Karpas-422 (cell line): ENCODE results near the gene RAB1B. TPM values are rescaled to one million over a fixed set of nuclear protein-coding genes. Genes with fewer than 3 reads are reported as not detected.
"Not testable (repeated sequence)": the region's sequence is repeated elsewhere in the genome, so short reads cannot be mapped to it uniquely, and the experiment has no call there.

Source experiments
- DNase-seq: peaks from one replicate; pipeline ENCODE4 v3.0.0-alpha.2; 2015
- H2AFZ ChIP-seq: fragments of 200-600 bp; sonication (generic); 2 replicates; pipeline ENCODE4 v1.6.1; 2014; ENCODE audit warnings: antibody characterized with exemption, low read length, mixed read lengths
- H3K27ac ChIP-seq: fragments of 200-600 bp; sonication (generic); 2 replicates; pipeline ENCODE4 v1.5.1; 2014; ENCODE audit warnings: mild to moderate bottlenecking, low read length, moderate library complexity
- H3K27me3 ChIP-seq: fragments of 200-600 bp; sonication (generic); 2 replicates; pipeline ENCODE4 v1.6.1; 2014; ENCODE audit warnings: low read length, mixed read lengths
- H3K36me3 ChIP-seq: fragments of 200-600 bp; sonication (generic); 2 replicates; pipeline ENCODE4 v1.6.1; 2014; ENCODE audit warnings: low read length, mixed read lengths; ENCODE audit not compliant: insufficient read depth
- H3K4me1 ChIP-seq: fragments of 200-600 bp; sonication (generic); 2 replicates; pipeline ENCODE4 v1.6.1; 2014; ENCODE audit warnings: mild to moderate bottlenecking, low read length, mixed read lengths
- H3K4me2 ChIP-seq: fragments of 200-600 bp; sonication (generic); 2 replicates; pipeline ENCODE4 v1.6.1; 2014; ENCODE audit warnings: low read length, low read depth, mild to moderate bottlenecking; ENCODE audit not compliant: poor library complexity, severe bottlenecking
- H3K4me3 ChIP-seq: fragments of 200-600 bp; sonication (generic); 2 replicates; pipeline ENCODE4 v1.5.1; 2014; ENCODE audit warnings: mild to moderate bottlenecking, antibody characterized with exemption, low read length, mixed read lengths
- H3K79me2 ChIP-seq: fragments of 200-600 bp; sonication (generic); 2 replicates; pipeline ENCODE4 v1.6.1; 2014; ENCODE audit warnings: mild to moderate bottlenecking, low read length, mixed read lengths
- H3K9ac ChIP-seq: fragments of 200-600 bp; sonication (generic); 2 replicates; pipeline ENCODE4 v1.6.0; 2014; ENCODE audit warnings: low read length
- H3K9me2 ChIP-seq: fragments of 200-600 bp; sonication (generic), shearing (Covaris generic); replicated peaks from 2 replicates; pipeline ENCODE4 v1.6.0; 2014; ENCODE audit warnings: mild to moderate bottlenecking, low read length, moderate library complexity; ENCODE audit not compliant: insufficient read depth
- H3K9me3 ChIP-seq: fragments of 300-700, 200-600 bp; sonication (generic); 2 replicates; pipeline ENCODE4 v1.6.1; 2014; ENCODE audit warnings: low read length, mixed read lengths
- H4K20me1 ChIP-seq: fragments of 200-600 bp; sonication (generic); 2 replicates; pipeline ENCODE4 v1.6.1; 2014; ENCODE audit warnings: mild to moderate bottlenecking, antibody characterized with exemption, low read length, low read depth; ENCODE audit not compliant: insufficient read depth
- total RNA-seq: library from RNA; depleted of rRNA; stranded (reverse); fragments of >200 nt; shearing (Covaris generic); gene quantifications from 2 replicates; pipeline ENCODE4 v1.2.3, GENCODE V29; 2014; ENCODE audit warnings: low replicate concordance

The RAB1B gene
- total RNA-seq, 1 experiment from 2014 or later = 56.2 TPM

DNA sequence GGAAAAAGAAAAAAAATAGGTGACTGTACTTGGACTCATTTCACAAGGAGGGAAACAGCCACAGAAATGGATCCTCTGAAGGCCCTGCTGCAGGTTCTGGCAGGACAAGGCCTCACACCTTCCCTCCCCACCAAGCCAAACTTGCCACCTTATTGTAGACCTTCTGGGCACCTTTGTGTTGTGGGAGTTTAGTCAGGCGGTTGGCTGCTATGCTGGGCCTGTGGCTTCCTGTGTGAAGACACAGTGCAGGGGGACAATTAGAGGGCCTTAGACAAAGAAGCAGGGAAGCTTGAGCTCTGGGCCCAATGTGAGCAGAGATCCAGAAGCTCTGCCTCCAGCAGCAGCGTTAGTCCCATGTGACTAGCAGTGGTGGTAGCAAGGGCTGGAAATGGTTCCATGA is 4.2 kb downstream of the RAB1B start:
- Histone ChIP-seq H4K20me1 (no peaks in the 10 kb centered on the region), H3K27me3 (no peaks in the 10 kb centered on the region), H3K4me1 (peaks cover 22% of the 10 kb centered on the region), H3K36me3 (peaks cover 13% of the 10 kb centered on the region; the same call in 1 of the 2 replicates), H3K27ac (no peak overlapping the region), H2AFZ (no peak overlapping the region), H3K9ac (no peak overlapping the region), H3K9me3 (no peaks in the 10 kb centered on the region), H3K79me2 (peaks cover 24% of the 10 kb centered on the region), H3K4me2 (no peak overlapping the region), H3K4me3 (no peak overlapping the region), H3K9me2 (no peaks in the 10 kb centered on the region)
- DNase-seq = no peak

DNA sequence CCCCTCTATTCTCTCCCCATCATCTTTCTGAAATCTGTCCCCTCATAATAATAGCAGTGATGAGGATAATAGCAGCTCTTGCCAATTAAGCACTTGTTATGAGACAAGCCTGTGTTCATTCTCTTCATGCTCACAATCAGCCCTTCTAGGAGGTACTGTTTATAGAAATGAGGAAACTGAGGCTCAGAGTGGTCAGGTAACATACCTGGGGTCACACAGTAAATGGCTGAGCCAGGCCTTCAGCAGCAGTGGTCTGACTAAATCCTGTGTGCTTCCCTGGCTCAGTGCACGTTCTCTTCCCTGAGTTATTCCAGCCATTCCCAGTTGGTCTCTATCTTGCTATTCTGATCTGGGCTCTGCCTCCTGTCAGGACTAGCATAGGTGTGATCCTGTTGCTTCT is 5.8 kb downstream of the RAB1B start:
- no peak overlapping the region for H3K4me2 ChIP-seq
- no peaks in the 10 kb centered on the region for H4K20me1 ChIP-seq
- no peaks in the 10 kb centered on the region for H3K9me3 ChIP-seq
- no peaks in the 10 kb centered on the region for H3K27me3 ChIP-seq
- H3K36me3 ChIP-seq = peaks cover 13% of the 10 kb centered on the region; the same call in 1 of the 2 replicates
- DNase-seq = no peak
- H3K4me3 ChIP-seq = no peak overlapping the region
- peaks cover 18% of the 10 kb centered on the region for H3K79me2 ChIP-seq
- no peak overlapping the region for H3K27ac ChIP-seq
- H3K4me1 ChIP-seq = peaks cover 24% of the 10 kb centered on the region
- H3K9me2 ChIP-seq = no peaks in the 10 kb centered on the region
- H2AFZ ChIP-seq = no peak overlapping the region
- H3K9ac ChIP-seq = no peak overlapping the region

DNA sequence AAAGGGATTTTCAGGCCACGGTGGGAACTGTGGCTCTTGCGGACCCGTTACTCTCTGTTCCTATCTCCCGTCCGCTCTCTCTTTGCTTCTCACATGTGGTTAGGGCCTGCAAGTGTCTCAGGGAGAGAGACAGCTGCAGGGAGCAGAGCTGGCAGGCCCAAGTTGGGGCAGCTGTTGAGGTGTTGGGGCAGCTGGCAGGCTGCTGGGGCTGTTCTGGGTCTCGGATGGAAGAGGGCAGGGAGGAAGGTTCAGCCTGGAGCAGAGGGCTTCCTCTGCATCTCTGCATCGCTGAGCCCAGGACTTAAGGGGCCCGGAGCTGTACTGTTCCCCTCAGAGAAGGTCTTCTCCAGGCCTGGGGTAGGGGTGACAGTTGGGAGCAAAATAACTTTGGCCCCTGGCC is 7.0 kb downstream of the RAB1B start:
- H4K20me1 ChIP-seq = no peaks in the 10 kb centered on the region
- H2AFZ ChIP-seq = no peak overlapping the region
- H3K36me3 ChIP-seq = peaks cover 13% of the 10 kb centered on the region; the same call in 1 of the 2 replicates

DNA sequence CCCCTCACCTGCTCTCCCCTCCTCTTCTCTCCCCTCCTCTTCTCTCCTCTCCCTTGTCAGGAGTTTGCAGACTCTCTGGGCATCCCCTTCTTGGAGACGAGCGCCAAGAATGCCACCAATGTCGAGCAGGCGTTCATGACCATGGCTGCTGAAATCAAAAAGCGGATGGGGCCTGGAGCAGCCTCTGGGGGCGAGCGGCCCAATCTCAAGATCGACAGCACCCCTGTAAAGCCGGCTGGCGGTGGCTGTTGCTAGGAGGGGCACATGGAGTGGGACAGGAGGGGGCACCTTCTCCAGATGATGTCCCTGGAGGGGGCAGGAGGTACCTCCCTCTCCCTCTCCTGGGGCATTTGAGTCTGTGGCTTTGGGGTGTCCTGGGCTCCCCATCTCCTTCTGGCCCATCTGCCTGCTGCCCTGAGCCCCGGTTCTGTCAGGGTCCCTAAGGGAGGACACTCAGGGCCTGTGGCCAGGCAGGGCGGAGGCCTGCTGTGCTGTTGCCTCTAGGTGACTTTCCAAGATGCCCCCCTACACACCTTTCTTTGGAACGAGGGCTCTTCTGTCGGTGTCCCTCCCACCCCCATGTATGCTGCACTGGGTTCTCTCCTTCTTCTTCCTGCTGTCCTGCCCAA is 7.7 kb downstream of the RAB1B start:
- Histone ChIP-seq H3K9me3 (no peaks in the 10 kb centered on the region), H3K9ac (no peak overlapping the region), H3K4me3 (no peak overlapping the region), H3K36me3 (peaks cover 13% of the 10 kb centered on the region; the same call in 1 of the 2 replicates), H2AFZ (no peak overlapping the region), H3K79me2 (no peaks in the 10 kb centered on the region), H3K4me1 (peaks cover 15% of the 10 kb centered on the region), H3K4me2 (no peak overlapping the region), H3K27ac (no peak overlapping the region), H3K27me3 (no peaks in the 10 kb centered on the region), H3K9me2 (no peaks in the 10 kb centered on the region), H4K20me1 (no peaks in the 10 kb centered on the region)
- no peak for DNase-seq

More for the DNA sequence above, 7.0 kb downstream of the RAB1B start:
- no peak overlapping the region for H3K9ac ChIP-seq
- peaks cover 15% of the 10 kb centered on the region for H3K4me1 ChIP-seq
- no peak for DNase-seq
- H3K79me2 ChIP-seq = peaks cover 6% of the 10 kb centered on the region
- no peaks in the 10 kb centered on the region for H3K9me2 ChIP-seq
- H3K9me3 ChIP-seq = no peaks in the 10 kb centered on the region
- H3K27me3 ChIP-seq = no peaks in the 10 kb centered on the region
- no peak overlapping the region for H3K4me3 ChIP-seq
- no peak overlapping the region for H3K4me2 ChIP-seq
- no peak overlapping the region for H3K27ac ChIP-seq

DNA sequence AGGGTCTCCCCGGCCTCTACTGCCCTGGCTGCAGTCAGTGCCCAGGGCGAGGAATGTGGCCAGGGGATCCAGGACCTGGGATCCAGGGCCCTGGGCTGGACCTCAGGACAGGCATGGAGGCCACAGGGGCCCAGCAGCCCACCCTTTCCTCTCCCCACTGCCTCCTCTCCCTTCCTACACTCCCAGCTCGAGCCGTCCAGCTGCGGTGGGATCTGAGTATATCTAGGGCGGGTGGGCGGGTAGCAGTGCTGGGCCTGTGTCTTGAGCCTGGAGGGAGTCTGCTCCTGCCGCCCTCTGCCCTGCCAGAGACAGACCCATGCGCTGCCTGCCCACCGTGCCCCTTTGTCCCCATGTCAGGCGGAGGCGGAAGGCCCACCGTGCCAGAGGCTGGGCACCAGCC is 8.2 kb downstream of the RAB1B start:
- H2AFZ ChIP-seq, H4K20me1 ChIP-seq, H3K79me2 ChIP-seq, H3K4me3 ChIP-seq, DNase-seq, H3K4me2 ChIP-seq, H3K9ac ChIP-seq, H3K27me3 ChIP-seq, H3K9me2 ChIP-seq, H3K27ac ChIP-seq, H3K9me3 ChIP-seq: not testable (repeated sequence)
- Histone ChIP-seq H3K4me1 (peaks cover 18% of the 10 kb centered on the region), H3K36me3 (peaks cover 13% of the 10 kb centered on the region; the same call in 1 of the 2 replicates)

DNA sequence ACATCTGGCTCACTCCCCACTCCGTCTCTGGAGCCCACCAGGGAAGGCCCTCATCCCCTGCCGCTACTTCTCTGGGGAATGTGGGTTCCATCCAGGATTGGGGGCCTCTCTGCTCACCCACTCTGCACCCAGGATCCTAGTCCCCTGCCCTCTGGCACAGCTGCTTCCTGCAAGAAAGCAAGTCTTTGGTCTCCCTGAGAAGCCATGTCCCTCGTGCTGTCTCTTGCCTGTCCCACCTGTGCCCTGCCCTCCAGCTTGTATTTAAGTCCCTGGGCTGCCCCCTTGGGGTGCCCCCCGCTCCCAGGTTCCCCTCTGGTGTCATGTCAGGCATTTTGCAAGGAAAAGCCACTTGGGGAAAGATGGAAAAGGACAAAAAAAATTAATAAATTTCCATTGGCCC is 8.6 kb downstream of the RAB1B start:
- H2AFZ ChIP-seq, H3K9me3 ChIP-seq, H3K9me2 ChIP-seq, H3K79me2 ChIP-seq, H4K20me1 ChIP-seq, H3K4me3 ChIP-seq, DNase-seq, H3K27me3 ChIP-seq: not testable (repeated sequence)
- Histone ChIP-seq H3K27ac (0 out of 2 replicates have a peak overlapping the region, but pooled peaks have one; percentile 22), H3K36me3 (peaks cover 12% of the 10 kb centered on the region; the same call in 1 of the 2 replicates), H3K4me1 (peaks cover 23% of the 10 kb centered on the region), H3K4me2 (peak overlapping the region; percentile 70), H3K9ac (0 out of 2 replicates have a peak overlapping the region, but pooled peaks have one; percentile 47)

DNA sequence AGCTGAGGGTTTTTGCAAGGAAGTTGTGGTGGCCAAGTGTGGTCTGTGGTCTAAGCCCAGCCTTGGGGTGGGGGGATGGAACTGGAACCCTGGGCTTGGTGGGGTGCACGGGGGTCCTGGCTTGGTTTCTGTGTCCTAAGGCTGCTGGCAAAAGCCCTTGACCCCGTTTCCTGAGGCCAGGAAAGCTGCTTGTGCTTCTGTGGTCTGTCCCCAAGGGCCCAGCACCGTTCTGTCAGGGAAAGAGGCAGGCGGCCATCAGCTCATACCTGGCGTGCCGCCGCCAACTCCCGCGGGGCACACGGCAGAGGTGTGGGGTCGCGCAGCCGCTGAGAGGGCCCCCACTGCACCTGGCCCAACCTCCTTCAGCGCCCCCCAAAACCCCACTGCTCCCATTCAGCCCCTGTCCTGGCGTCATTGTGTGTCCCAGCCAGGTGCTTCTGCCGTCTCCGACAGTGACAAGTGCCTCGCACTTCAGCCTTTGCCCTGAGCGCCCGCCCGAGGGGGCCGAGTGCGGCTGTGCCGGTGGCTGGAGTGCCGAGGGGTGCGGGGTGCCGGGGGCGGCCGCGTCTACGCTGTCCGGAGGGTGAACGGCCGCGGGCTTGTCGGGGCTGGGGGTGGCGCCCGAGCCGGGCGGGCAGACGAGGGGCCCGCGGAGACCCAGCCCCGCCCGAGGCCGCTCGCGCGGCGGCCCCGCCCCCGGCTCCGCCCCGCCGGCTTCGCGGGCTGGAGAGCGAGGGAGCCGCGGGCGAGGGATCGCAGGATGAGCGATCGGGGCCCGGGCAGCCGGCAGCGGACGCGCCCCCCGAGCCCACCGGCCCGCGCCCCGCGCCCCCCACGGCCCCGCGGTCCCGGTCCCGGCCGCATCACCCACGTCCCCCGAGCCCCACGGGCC is 9.3 kb downstream of the RAB1B start, which contains the start of gene CNIH2:
TSS of gene CNIH2 (plus strand) at position 705 of the 892 bp plus-strand sequence. CDS start 282 bp downstream, outside the sequence.
- Histone ChIP-seq H3K4me3 (peak within 1 kb of the TSS; percentile 64; the same call in 1 of the 2 replicates), H3K4me1 (peaks cover 28% of the 10 kb centered on the region), H3K79me2 (no peaks in the 10 kb centered on the region), H3K27ac (0 out of 2 replicates have a peak within 1 kb of the TSS, but pooled peaks have one; percentile 22), H4K20me1 (peaks cover 3% of the 10 kb centered on the region; the same call in 1 of the 2 replicates), H3K4me2 (peak within 1 kb of the TSS; percentile 70), H3K27me3 (no peaks in the 10 kb centered on the region), H3K36me3 (peaks cover 5% of the 10 kb centered on the region; the same call in 1 of the 2 replicates), H3K9ac (peak within 1 kb of the TSS; percentile 62), H2AFZ (no peak within 1 kb of the TSS), H3K9me3 (no peaks in the 10 kb centered on the region), H3K9me2 (no peaks in the 10 kb centered on the region)
- peak; percentile 80 for DNase-seq
